ENCODE measurements around the gene MOB3A.

DNA sequence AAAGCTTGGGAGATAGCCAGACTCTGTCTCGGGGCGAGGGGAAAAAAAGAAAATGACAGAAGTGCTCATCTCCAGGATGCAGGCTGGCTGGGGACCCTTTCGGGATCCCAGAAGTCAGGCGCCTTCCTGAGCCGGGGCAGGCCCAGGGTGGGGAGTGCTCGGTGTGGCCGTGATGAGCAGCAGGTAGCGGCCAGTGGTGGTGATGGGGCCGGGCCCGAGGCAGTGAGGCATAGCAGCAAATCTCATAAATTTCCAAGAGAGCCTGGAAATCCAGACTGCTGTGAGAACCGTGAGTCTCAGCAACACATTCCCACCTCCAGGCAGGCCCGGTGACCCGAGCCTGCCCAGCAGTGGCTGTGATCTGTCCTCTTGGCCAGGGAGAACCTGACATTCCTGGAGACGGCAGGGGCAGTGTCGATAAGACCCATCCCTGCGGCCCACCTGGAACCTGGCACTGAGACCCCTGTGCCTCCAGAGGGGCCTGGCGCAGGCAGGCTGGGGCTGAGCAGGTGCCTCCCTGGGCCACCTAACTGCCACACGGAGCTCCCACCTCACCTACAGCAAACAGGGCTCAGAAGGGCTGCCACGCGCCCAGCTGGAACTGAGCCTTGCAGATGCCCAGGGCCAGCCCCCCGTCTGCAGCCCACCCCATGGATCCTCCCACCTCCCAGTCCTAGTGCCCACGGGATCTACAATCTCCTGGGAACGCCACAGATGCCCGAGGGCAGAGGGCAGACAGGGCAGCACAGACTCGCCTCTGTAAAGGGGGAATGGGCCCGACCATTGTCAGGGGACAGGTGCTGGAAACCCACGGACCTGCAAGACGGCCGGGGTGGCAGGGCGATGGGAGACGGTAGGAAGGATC is 24.0 kb upstream of the MOB3A start:
- TF ChIP-seq, protein P1, sequence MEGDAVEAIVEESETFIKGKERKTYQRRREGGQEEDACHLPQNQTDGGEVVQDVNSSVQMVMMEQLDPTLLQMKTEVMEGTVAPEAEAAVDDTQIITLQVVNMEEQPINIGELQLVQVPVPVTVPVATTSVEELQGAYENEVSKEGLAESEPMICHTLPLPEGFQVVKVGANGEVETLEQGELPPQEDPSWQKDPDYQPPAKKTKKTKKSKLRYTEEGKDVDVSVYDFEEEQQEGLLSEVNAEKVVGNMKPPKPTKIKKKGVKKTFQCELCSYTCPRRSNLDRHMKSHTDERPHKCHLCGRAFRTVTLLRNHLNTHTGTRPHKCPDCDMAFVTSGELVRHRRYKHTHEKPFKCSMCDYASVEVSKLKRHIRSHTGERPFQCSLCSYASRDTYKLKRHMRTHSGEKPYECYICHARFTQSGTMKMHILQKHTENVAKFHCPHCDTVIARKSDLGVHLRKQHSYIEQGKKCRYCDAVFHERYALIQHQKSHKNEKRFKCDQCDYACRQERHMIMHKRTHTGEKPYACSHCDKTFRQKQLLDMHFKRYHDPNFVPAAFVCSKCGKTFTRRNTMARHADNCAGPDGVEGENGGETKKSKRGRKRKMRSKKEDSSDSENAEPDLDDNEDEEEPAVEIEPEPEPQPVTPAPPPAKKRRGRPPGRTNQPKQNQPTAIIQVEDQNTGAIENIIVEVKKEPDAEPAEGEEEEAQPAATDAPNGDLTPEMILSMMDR (IDR thresholded peaks at IDR 0.05; ENCODE audit: low read depth, low read length) = no peak
- TF ChIP-seq POLR2A (IDR thresholded peaks at IDR 0.05; ENCODE audit: extremely low read depth, insufficient read length) (no peak), MYC (IDR thresholded peaks at IDR 0.05; ENCODE audit: low read depth, low read length) (no peak)
- TF ChIP-seq, protein P2, sequence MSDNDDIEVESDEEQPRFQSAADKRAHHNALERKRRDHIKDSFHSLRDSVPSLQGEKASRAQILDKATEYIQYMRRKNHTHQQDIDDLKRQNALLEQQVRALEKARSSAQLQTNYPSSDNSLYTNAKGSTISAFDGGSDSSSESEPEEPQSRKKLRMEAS (IDR thresholded peaks at IDR 0.05; ENCODE audit: low read depth, low read length) = no peak

Data from NB4 (cell line).